Measurements from ENCODE around the gene NOC2L. TPM values are rescaled to one million over a fixed set of nuclear protein-coding genes. Genes with fewer than 3 reads are reported as not detected.

NOC2L gene
- total and polyA plus RNA-seq, 8 donors: 44.9 to 76.8 (median 55.2) TPM

DNA sequence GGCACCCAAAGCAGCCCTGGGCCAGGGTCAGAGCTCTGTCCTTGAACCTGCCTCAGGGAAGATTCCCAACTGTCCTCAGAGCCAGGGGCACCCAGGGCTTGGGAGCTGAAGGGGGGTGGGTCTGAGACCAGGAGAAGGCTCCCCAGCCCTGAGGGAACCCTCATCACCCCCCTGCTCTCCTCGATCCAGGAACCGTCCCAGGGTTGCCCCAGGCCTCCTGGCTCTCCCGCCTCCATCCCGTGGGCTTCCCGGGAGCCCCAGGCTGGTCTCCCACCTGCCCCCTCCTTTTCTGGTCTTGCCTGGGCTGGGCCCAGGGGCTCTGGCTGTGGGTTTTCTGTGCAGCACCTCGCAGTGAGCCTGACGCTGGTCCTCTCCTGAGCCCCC, 42.0 kb downstream of the NOC2L start:
- ATAC-seq: no peak
- intact Hi-C loops (cut with DNase I): no loop called here
- TF ChIP-seq, protein P1, sequence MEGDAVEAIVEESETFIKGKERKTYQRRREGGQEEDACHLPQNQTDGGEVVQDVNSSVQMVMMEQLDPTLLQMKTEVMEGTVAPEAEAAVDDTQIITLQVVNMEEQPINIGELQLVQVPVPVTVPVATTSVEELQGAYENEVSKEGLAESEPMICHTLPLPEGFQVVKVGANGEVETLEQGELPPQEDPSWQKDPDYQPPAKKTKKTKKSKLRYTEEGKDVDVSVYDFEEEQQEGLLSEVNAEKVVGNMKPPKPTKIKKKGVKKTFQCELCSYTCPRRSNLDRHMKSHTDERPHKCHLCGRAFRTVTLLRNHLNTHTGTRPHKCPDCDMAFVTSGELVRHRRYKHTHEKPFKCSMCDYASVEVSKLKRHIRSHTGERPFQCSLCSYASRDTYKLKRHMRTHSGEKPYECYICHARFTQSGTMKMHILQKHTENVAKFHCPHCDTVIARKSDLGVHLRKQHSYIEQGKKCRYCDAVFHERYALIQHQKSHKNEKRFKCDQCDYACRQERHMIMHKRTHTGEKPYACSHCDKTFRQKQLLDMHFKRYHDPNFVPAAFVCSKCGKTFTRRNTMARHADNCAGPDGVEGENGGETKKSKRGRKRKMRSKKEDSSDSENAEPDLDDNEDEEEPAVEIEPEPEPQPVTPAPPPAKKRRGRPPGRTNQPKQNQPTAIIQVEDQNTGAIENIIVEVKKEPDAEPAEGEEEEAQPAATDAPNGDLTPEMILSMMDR (IDR thresholded peaks at IDR 0.05): no peak
- Histone ChIP-seq H3K4me1 (peaks cover 12 to 16% of the 10 kb centered on the region in 2 donors), H3K9me3 (no peaks in the 10 kb centered on the region), H3K4me3 (no peak overlapping the region), H3K27ac (no peak overlapping the region), H3K36me3 (no peaks in the 10 kb centered on the region), H3K27me3 (peaks cover 10 to 100% of the 10 kb centered on the region in 2 donors)
- DNase-seq: peak in 1 of 4 donors; percentile 75

DNA sequence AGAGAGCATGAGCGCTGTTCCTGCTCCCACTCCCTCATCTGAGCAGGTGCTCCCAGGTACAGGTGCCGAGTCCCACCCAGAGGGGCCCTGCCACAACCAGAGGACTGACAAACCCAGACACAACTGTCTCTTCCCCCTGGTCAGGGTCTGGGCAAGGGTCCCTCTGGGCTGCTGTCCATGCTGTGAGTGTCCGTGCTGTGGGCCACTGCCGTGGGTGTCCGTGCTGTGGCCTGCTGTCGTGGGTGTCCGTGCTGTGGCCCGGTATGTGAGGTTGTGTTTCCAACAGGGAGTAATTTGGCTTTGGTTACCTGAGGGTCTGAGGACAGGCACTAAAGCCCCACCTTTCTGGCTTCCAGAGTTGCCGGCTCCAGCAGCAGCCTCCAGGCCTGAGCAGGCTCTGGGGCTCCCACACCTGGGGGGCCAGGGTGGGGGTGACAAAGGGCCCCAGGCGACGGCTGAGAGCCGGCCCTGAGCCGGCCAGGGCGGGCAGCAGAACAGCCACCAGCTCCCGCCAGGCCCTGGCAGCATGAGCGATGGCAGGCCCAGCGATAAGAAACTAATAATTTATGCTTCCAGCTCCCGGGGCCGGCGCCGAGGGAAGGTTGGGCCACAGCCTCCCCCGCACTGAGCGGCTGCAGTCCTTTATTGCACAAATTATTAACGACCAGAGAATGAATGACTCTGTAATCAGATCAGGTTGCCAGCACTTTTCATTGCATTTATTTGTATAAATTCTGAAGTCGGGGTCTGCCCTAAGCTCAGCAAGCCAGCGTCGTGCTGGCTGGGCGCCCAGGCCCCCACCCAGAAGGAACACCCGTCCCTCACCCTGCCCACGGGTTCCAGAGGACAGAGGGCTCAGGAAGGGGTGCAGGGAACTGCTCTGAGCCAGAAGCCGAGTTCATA, 42.6 kb downstream of the NOC2L start:
- no peak overlapping the region for H3K4me3 ChIP-seq
- no peaks in the 10 kb centered on the region for H3K9me3 ChIP-seq
- TF ChIP-seq, protein P1 (IDR thresholded peaks at IDR 0.05): no peak
- H3K4me1 ChIP-seq: peaks cover 12 to 14% of the 10 kb centered on the region in 2 donors
- DNase-seq (peak in 3 of 4 donors; percentile 37 to 67 (median 62)), ATAC-seq (no peak)
- intact Hi-C loops (cut with DNase I): no loop called here
- no peak overlapping the region for H3K27ac ChIP-seq
- H3K27me3 ChIP-seq: peaks cover 5 to 100% of the 10 kb centered on the region in 2 donors
- H3K36me3 ChIP-seq: no peaks in the 10 kb centered on the region

DNA sequence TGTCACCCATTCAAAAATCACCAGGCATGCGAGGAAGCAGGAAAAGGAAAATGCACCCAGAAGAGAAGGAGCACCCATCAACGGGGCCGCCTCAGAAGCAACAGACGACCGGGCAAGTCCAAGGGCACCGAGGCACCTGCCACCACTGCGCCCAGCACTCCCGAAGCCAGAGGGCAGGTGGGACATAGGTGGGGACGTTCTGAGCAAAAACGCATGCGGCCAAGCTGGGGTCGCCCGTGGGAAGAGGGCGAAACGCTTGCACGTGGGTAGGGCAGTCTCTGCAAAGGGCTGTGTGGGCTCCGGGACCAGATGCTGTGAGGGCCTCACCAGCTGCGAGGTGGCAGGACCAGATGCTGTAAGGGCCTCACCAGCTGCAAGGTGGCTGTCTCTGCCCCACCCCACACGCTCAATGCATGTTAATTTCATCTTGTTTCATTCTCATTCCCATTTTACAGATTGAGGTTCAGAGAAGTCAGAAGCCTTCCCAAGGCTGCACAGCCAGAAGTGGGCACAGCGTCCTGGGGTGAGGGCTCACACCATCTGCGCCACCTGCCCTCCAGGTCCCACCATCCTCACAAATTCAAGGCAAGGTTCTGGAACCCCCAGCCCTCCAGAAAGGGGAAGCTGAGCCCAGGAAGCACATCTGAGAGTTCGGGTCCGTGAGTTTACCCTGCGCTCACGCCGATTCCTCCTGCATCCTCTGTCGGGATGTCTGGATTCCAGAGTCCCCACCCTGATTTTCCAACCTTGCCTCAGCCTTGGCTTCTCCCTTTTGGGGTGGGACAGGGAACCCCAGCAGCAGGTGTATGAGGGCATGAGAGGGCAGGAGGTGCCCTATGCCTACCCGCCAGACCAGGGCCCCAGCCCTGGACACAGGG, 43.5 kb downstream of the NOC2L start:
- Histone ChIP-seq H3K27me3 (peaks cover 4 to 100% of the 10 kb centered on the region in 2 donors), H3K27ac (no peak overlapping the region), H3K36me3 (no peaks in the 10 kb centered on the region), H3K4me1 (peaks cover 3 to 6% of the 10 kb centered on the region in 2 donors), H3K4me3 (no peak overlapping the region), H3K9me3 (no peaks in the 10 kb centered on the region)
- ATAC-seq (no peak), DNase-seq (peak in 2 of 4 donors; percentile 29 to 70)
- TF ChIP-seq, protein P1 (IDR thresholded peaks at IDR 0.05): no peak
- intact Hi-C loops (cut with DNase I): no loop called here

- peak in 1 of 4 donors; percentile 54 for DNase-seq
- TF ChIP-seq, protein P1 (IDR thresholded peaks at IDR 0.05): no peak
- Histone ChIP-seq H3K4me1 (no peaks in the 10 kb centered on the region), H3K9me3 (no peaks in the 10 kb centered on the region), H3K27me3 (peaks cover 10 to 100% of the 10 kb centered on the region in 2 donors), H3K4me3 (no peak overlapping the region), H3K36me3 (no peaks in the 10 kb centered on the region), H3K27ac (no peak overlapping the region)
- intact Hi-C loops (cut with DNase I): no loop called here
- no peak for ATAC-seq
Measured at GRCh38 chr1:914891-915280, 44.2 kb downstream of the NOC2L start.
